ENCODE measurements around the gene TFAP2A. TPM values are rescaled to one million over a fixed set of nuclear protein-coding genes. Genes with fewer than 3 reads are reported as not detected.

Gene TFAP2A
- total RNA-seq, 1 donor from 2014 or later = not detected

- peaks cover 91% of the 10 kb centered on the region for H3K27me3 Mint-ChIP-seq
- peak; percentile 62 for DNase-seq
- intact Hi-C loops (cut with micrococcal nuclease) = loop anchor here (2.0 to 10.0 kb wide), 4 partner anchors 15 to 1979 kb away; partner anchors contain the start of genes GCM2 and SLC35B3
- peaks cover 33% of the 10 kb centered on the region for H3K4me1 Mint-ChIP-seq
- H3K36me3 Mint-ChIP-seq (ENCODE audit: low read depth) = peaks cover 27% of the 10 kb centered on the region
- H3K9me3 Mint-ChIP-seq = peaks cover 37% of the 10 kb centered on the region
- H3K4me3 Mint-ChIP-seq = peak overlapping the region; percentile 83
- H3K27ac Mint-ChIP-seq = peak overlapping the region; percentile 80
Observed at GRCh38 chr6:10413850-10414738, 780 bp downstream of the TFAP2A start.

- peaks cover 37% of the 10 kb centered on the region for H3K9me3 Mint-ChIP-seq
- peaks cover 33% of the 10 kb centered on the region for H3K4me1 Mint-ChIP-seq
- intact Hi-C loops (cut with micrococcal nuclease) = loop anchor here (2.0 to 10.0 kb wide), 4 partner anchors 15 to 1979 kb away; partner anchors contain the start of genes GCM2 and SLC35B3
- no peak for DNase-seq
- peak overlapping the region; percentile 80 for H3K27ac Mint-ChIP-seq
- H3K27me3 Mint-ChIP-seq = peaks cover 92% of the 10 kb centered on the region
- peak overlapping the region; percentile 83 for H3K4me3 Mint-ChIP-seq
- peaks cover 27% of the 10 kb centered on the region for H3K36me3 Mint-ChIP-seq (ENCODE audit: low read depth)
Observed at GRCh38 chr6:10413262-10413849, 1.5 kb downstream of the TFAP2A start.

DNA sequence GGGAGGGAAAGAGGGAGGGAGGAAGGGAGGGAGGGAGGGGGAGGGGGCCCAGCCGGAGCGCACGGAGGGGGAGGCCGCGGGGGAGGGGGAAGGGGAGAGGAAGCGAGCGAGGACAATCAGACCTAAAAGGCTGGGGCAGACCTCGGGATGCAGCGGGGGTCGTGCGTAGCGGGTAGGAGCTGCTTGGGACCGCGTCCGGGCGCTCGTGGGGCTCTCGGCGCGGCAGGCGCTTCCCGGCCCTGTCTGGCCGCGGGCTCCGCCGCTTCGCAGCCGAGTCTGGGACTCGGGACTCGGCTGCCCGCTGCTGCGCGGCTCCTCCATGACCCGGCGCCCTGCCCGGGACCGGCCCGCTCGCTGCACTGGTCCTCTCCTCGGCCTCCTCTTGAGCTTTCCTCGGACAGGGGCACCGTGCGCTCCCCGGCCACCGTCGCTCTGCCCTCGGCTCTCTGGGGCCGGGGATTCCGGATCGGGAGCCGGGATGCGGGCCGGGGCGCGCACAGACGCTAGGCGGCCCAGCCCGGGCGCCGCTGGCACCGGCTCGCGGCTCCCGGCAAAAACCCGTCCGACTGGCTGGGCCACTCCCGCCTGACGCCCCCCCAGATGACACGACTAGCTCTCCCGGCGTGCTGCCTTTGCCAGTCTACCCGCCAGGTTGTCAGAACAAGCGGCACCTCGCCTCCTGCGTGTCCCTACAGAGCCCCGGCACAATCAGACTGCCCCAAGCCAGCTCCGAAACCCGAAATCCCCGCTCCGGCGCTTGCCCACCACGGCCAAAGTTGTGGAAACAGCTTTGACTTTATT is 2.2 kb downstream of the TFAP2A start:
- intact Hi-C loops (cut with micrococcal nuclease) = loop anchor here (1.0 to 10.0 kb wide), 5 partner anchors 8 to 1978 kb away; partner anchors contain the start of genes GCM2 and SLC35B3
- peaks cover 37% of the 10 kb centered on the region for H3K9me3 Mint-ChIP-seq
- H3K4me1 Mint-ChIP-seq = peaks cover 33% of the 10 kb centered on the region
- H3K36me3 Mint-ChIP-seq (ENCODE audit: low read depth) = peaks cover 27% of the 10 kb centered on the region
- peak overlapping the region; percentile 92 for H3K4me3 Mint-ChIP-seq
- DNase-seq = peak; percentile 77
- peaks cover 91% of the 10 kb centered on the region for H3K27me3 Mint-ChIP-seq
- peak overlapping the region; percentile 80 for H3K27ac Mint-ChIP-seq

- peak; percentile 86 for DNase-seq
- peak overlapping the region; percentile 92 for H3K4me3 Mint-ChIP-seq
- H3K36me3 Mint-ChIP-seq (ENCODE audit: low read depth) = peaks cover 27% of the 10 kb centered on the region
- peaks cover 89% of the 10 kb centered on the region for H3K27me3 Mint-ChIP-seq
- intact Hi-C loops (cut with micrococcal nuclease) = loop anchor here (1.0 to 10.0 kb wide), 5 partner anchors 8 to 1977 kb away; partner anchors contain the start of genes GCM2 and SLC35B3
- peaks cover 32% of the 10 kb centered on the region for H3K9me3 Mint-ChIP-seq
- H3K27ac Mint-ChIP-seq = peak overlapping the region; percentile 76
- H3K4me1 Mint-ChIP-seq = peaks cover 30% of the 10 kb centered on the region
Observed at GRCh38 chr6:10411971-10412460, 2.9 kb downstream of the TFAP2A start.

DNA sequence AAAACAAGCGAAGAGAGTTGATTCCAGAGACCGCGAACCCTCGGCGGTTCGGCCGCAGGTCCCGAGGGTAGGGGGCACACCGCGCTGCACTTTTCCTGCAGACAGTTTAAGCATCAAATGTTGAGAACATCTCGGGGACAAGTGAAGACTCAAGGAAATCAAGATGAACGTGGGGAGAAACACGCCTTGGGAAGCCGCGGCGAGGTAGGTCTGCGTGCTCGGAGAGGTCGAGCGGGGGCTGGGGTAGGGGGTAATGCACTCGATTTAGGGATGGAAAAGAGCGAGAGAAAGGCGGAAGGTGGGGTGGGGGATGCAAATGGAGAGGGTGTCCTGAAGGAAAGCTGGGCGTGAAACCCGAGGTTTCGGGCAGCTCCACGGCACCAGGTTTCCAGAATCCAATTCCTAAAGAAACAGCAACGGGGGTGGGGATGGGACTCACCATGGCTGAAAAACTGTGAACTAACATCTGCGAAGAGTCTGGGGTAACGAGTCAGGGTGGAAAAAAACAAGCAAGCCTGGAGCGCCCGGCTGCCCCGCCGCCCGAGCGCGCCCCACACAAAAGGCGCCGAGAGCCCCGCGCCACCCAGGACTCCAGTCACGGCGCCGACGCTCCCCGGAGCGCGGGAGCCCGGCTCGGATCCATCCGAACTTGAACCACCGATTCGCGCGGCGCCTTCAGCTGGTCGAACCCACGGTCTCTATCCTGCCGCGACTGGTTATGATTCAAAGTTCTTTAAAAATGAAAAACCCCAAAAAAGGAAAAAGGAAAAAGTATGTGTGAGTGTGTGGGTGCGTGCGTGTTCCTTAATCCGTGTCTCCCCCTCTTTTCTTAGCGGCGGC is 3.5 kb downstream of the TFAP2A start:
- Mint-ChIP-seq H3K27ac (peak overlapping the region; percentile 76), H3K27me3 (peaks cover 89% of the 10 kb centered on the region), H3K9me3 (peaks cover 29% of the 10 kb centered on the region), H3K4me1 (peaks cover 30% of the 10 kb centered on the region), H3K4me3 (peak overlapping the region; percentile 92), H3K36me3 (ENCODE audit: low read depth) (peaks cover 27% of the 10 kb centered on the region)
- intact Hi-C loops (cut with micrococcal nuclease) = loop anchor here (5.0 to 10.0 kb wide), 2 partner anchors 471 to 1977 kb away; partner anchors contain the start of genes GCM2 and SLC35B3
- peak; percentile 70 for DNase-seq

- H3K27ac Mint-ChIP-seq = peak overlapping the region; percentile 72
- peaks cover 31% of the 10 kb centered on the region for H3K9me3 Mint-ChIP-seq
- H3K4me3 Mint-ChIP-seq = peak overlapping the region; percentile 62
- DNase-seq = peak; percentile 58
- H3K27me3 Mint-ChIP-seq = peaks cover 91% of the 10 kb centered on the region
- peaks cover 30% of the 10 kb centered on the region for H3K4me1 Mint-ChIP-seq
- intact Hi-C loops (cut with micrococcal nuclease) = loop anchor here (5.0 to 10.0 kb wide), 2 partner anchors 472 to 1976 kb away; partner anchors contain the start of genes GCM2 and SLC35B3
- H3K36me3 Mint-ChIP-seq (ENCODE audit: low read depth) = peaks cover 29% of the 10 kb centered on the region
Observed at GRCh38 chr6:10410207-10411050, 4.4 kb downstream of the TFAP2A start.

- H3K9me3 Mint-ChIP-seq = peaks cover 28% of the 10 kb centered on the region
- intact Hi-C loops (cut with micrococcal nuclease) = loop anchor here (5.0 to 10.0 kb wide), 3 partner anchors 315 to 1975 kb away; partner anchors contain the start of genes GCM2, SLC35B3 and TMEM14C
- H3K4me1 Mint-ChIP-seq = peaks cover 30% of the 10 kb centered on the region
- H3K36me3 Mint-ChIP-seq (ENCODE audit: low read depth) = peaks cover 25% of the 10 kb centered on the region
- no peak for DNase-seq
- peak overlapping the region; percentile 34 for H3K4me3 Mint-ChIP-seq
- H3K27ac Mint-ChIP-seq = peak overlapping the region; percentile 72
- peaks cover 87% of the 10 kb centered on the region for H3K27me3 Mint-ChIP-seq
Observed at GRCh38 chr6:10409731-10410206, 5.1 kb downstream of the TFAP2A start.

DNA sequence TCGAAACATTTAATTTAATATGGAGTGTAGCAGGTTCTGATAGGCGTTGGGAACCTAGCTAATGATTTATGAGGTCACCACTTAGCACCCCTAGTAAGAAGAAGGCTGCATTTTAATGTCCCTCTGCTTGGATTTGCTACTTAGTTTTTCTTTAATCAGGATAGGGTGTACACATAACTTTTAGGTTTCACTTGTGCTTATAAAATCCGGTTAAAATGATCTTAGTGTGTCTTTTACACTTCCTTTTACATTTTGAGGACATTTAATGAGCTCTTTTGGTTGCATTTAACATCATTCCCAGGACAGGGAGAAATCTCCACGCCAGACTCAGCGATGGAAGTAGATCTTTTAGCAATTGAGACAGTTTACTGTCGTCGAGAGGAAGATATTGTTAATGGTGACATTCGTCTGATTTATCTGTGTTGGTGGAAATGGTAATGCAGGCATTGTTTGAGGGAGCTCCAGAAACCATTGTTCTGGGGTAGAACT is 5.6 kb downstream of the TFAP2A start:
- H3K27me3 Mint-ChIP-seq = peaks cover 82% of the 10 kb centered on the region
- H3K9me3 Mint-ChIP-seq = peaks cover 28% of the 10 kb centered on the region
- intact Hi-C loops (cut with micrococcal nuclease) = loop anchor here (10.0 kb wide), 1 partner anchor 316 kb away; the partner anchor contains the start of gene TMEM14C
- DNase-seq = no peak
- peaks cover 28% of the 10 kb centered on the region for H3K36me3 Mint-ChIP-seq (ENCODE audit: low read depth)
- H3K4me1 Mint-ChIP-seq = peaks cover 32% of the 10 kb centered on the region
- peak overlapping the region; percentile 72 for H3K27ac Mint-ChIP-seq
- peak overlapping the region; percentile 4 for H3K4me3 Mint-ChIP-seq

DNA sequence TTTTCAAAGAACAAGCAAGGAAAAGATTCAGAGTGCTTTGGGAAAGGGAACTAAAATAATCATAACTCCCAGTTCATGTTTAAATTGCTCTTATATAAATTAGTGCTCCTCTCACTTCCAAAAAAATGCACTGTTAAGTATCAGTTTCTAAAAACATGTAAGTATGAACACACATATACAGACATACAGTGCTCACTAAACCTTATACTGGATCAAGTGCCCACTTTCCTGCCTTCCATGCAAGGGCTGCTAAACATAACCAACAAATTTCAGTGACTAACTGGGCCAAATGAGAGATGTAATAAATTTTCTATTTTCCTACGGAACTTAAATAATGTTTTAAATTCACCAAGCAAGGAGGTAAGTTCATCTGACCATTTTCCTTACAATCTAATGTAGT is 6.4 kb downstream of the TFAP2A start:
- Mint-ChIP-seq H3K4me1 (peaks cover 28% of the 10 kb centered on the region), H3K9me3 (peaks cover 28% of the 10 kb centered on the region), H3K27ac (no peak overlapping the region), H3K4me3 (no peak overlapping the region), H3K36me3 (ENCODE audit: low read depth) (peaks cover 24% of the 10 kb centered on the region), H3K27me3 (peaks cover 74% of the 10 kb centered on the region)
- DNase-seq = no peak
- intact Hi-C loops (cut with micrococcal nuclease) = loop anchor here (10.0 kb wide), 1 partner anchor 316 kb away; the partner anchor contains the start of gene TMEM14C

DNA sequence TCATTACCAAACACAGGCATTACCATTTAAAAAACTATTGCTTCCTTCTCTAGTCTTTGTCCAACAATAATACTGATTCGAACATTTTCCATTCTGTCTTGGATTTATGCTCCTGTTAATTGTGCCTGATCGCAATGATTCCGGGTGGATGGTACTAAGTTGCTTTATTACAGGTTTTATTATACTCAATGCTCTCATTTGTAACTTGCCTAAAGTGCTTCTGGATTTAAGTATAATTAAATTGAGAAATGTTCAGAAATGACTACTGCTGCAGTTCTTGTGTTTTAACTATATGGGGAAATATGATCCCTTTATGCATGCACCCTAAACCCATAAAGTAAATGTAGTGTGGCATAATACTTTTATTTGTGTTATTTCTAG is 7.2 kb downstream of the TFAP2A start:
- Mint-ChIP-seq H3K4me3 (no peak overlapping the region), H3K4me1 (peaks cover 25% of the 10 kb centered on the region), H3K9me3 (peaks cover 32% of the 10 kb centered on the region), H3K27me3 (peaks cover 75% of the 10 kb centered on the region), H3K27ac (no peak overlapping the region), H3K36me3 (ENCODE audit: low read depth) (peaks cover 23% of the 10 kb centered on the region)
- intact Hi-C loops (cut with micrococcal nuclease) = loop anchor here (2.0 to 10.0 kb wide), 2 partner anchors 13 to 317 kb away; partner anchors contain the start of gene TMEM14C
- no peak for DNase-seq

GRCh38 chr6:10407018-10407673 is 7.7 kb downstream of the TFAP2A start:
- H3K27ac Mint-ChIP-seq = no peak overlapping the region
- no peak for DNase-seq
- intact Hi-C loops (cut with micrococcal nuclease) = loop anchor here (2.0 to 10.0 kb wide), 2 partner anchors 14 to 318 kb away; partner anchors contain the start of gene TMEM14C
- peaks cover 79% of the 10 kb centered on the region for H3K27me3 Mint-ChIP-seq
- peaks cover 25% of the 10 kb centered on the region for H3K4me1 Mint-ChIP-seq
- H3K4me3 Mint-ChIP-seq = no peak overlapping the region
- peaks cover 22% of the 10 kb centered on the region for H3K36me3 Mint-ChIP-seq (ENCODE audit: low read depth)
- H3K9me3 Mint-ChIP-seq = peaks cover 36% of the 10 kb centered on the region
